SU-DHL-6 (cell line): ENCODE data around the gene GNB5.

ENCODE experiments used
- EZH2phosphoT487 ChIP-seq: fragments of 200-600 bp; sonication (generic), shearing (Covaris generic); conservative IDR thresholded peaks from 2 replicates; pipeline ENCODE4 v1.6.1; 2018; ENCODE audit warnings: mild to moderate bottlenecking, antibody characterized with exemption, low read length, moderate library complexity, mixed read lengths
- TF ChIP-seq, protein P1 (sequence below): fragments of 200-600 bp; sonication (generic); IDR thresholded peaks from one replicate; pipeline ENCODE4 v1.5.1; 2017; ENCODE audit warnings: antibody characterized with exemption, mild to moderate bottlenecking, low read length, moderate library complexity; ENCODE audit not compliant: insufficient read depth, poor library complexity, severe bottlenecking

DNA sequence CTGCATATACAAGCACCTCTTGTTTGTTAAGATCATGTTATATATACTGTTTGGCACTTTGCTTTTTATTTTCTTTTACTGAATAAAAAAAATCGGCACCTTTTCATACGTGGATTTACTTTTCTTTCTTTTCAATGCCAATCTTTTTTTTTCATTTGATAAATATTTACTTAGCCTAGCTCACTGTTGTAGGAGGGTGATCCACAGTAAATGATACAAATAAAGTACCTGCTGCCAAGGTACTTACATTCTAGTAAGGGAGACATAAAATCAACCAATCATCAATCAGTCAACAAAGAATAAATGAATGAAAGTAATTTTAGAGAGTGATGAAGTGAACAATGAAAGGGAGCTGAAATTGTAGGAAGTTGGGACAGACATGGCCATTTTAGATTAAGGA is 18.3 kb downstream of the GNB5 start:
- TF ChIP-seq, protein P1, sequence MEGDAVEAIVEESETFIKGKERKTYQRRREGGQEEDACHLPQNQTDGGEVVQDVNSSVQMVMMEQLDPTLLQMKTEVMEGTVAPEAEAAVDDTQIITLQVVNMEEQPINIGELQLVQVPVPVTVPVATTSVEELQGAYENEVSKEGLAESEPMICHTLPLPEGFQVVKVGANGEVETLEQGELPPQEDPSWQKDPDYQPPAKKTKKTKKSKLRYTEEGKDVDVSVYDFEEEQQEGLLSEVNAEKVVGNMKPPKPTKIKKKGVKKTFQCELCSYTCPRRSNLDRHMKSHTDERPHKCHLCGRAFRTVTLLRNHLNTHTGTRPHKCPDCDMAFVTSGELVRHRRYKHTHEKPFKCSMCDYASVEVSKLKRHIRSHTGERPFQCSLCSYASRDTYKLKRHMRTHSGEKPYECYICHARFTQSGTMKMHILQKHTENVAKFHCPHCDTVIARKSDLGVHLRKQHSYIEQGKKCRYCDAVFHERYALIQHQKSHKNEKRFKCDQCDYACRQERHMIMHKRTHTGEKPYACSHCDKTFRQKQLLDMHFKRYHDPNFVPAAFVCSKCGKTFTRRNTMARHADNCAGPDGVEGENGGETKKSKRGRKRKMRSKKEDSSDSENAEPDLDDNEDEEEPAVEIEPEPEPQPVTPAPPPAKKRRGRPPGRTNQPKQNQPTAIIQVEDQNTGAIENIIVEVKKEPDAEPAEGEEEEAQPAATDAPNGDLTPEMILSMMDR: no peak
- TF ChIP-seq EZH2phosphoT487: no peak
